ENCODE data around the gene ZNF384.
"Not testable (repeated sequence)": the region's sequence is repeated elsewhere in the genome, so short reads cannot be mapped to it uniquely, and the experiment has no call there.

Gene ZNF384

GRCh38 chr12:6688999-6689882 lies at the start of gene ZNF384:
Gene ZNF384 (minus strand): TSS chr12:6689375. CDS start chr12:6679520, 9,855 bp downstream.
- peak; percentile 93 for DNase-seq (ENCODE audit: low read depth)

DNA sequence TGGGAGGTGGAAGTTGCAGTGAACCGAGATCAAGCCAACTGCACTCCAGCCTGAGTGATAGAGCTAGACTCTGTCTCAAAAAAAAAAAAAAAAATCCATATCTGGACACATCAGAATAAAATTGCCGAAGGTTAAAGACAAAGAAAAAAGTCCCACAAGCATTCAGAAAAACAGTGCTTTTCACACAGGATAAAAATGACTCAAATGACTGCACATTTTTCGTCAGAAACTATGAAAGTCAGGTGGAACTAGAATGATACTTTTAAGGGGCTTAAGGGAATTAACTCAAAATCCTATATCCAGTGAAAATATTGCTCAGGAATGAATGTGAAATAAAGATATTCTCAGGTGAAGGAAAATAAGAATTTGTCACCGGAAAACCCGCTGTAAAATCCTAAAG lies 47.6 kb upstream of the ZNF384 start:
- DNase-seq (ENCODE audit: low read depth), result no peak

GRCh38 chr12:6735448-6736191 lies 46.4 kb upstream of the ZNF384 start:
- DNase-seq (ENCODE audit: low read depth), result peak; percentile 9

GRCh38 chr12:6734506-6735387 lies 45.6 kb upstream of the ZNF384 start:
- DNase-seq (ENCODE audit: low read depth), result no peak

GRCh38 chr12:6730169-6730568 lies 41.0 kb upstream of the ZNF384 start:
- DNase-seq (ENCODE audit: low read depth), result no peak

DNA sequence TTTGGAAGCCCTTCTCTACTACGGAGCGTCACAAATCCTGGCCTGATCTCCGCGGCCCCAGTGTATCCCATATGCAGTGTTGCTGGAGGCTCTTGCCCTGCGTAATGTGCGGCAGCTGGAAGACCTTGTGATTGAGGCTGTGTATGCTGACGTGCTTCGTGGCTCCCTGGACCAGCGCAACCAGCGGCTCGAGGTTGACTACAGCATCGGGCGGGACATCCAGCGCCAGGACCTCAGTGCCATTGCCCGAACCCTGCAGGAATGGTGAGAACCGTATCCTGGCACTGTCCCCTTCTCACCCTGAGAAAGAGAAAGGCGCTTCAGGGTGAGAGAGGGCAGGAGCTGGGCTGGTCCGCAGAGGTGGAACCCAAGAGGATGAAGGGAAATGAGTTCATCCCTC lies 40.0 kb upstream of the ZNF384 start:
- no peak for DNase-seq (ENCODE audit: low read depth)

DNA sequence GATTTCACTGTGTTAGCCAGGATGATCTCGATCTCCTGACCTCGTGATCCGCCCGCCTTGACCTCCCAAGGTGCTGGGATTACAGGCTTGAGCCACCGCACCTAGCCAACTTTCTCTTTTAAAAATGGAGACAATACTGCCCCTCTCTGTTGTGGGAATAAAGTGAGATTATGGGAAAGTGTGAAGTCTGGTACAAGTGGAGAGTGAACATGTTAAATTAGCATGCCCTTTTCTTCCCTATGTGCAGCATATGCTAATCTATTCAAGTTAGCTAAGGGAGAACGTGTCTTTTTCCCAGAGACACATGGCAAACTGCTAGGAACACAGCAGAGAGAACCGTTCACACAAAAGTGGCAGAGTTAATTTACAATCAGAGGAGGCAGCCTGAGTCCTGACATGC lies 36.2 kb upstream of the ZNF384 start:
- no peak for DNase-seq (ENCODE audit: low read depth)

GRCh38 chr12:6724409-6724797 lies 35.2 kb upstream of the ZNF384 start:
- no peak for DNase-seq (ENCODE audit: low read depth)

GRCh38 chr12:6723607-6724408 lies 34.6 kb upstream of the ZNF384 start, which contains the start of gene COPS7A:
Gene COPS7A (plus strand): TSS chr12:6724046. CDS start chr12:6724657, 611 bp downstream.
- DNase-seq (ENCODE audit: low read depth), result peak; percentile 80

- no peak for DNase-seq (ENCODE audit: low read depth)
These were observed 33.7 kb upstream of the ZNF384 start for GRCh38 chr12:6722863-6723262.

DNA sequence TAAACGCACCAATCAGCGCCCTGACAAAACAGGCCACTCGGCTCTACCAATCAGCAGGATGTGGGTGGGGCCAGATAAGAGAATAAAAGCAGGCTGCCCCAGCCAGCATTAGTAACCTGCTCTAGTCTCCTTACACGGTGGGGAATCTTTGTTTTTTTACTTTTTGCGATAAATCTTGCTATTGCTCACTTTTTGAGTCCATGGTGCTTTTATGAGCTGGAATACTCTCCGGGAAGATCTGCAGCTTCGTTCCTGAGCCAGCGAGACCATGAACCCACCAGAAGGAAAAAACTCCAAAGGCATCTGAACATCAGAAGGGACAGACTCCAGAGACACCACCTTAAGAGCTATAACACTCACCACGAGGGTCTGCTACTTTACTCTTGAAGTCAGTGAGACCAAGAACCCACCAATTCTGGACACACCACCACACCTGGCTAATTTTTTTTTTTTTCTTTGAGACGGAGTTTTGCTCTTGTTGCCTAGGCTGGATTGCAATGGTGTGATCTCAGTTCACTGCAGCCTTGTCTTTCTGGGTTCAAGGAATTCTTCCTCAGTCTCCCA lies 27.8 kb upstream of the ZNF384 start:
- no peak for DNase-seq (ENCODE audit: low read depth)

- DNase-seq (ENCODE audit: low read depth), result not testable (repeated sequence)
These were observed 27.1 kb upstream of the ZNF384 start for GRCh38 chr12:6716031-6716873.

DNA sequence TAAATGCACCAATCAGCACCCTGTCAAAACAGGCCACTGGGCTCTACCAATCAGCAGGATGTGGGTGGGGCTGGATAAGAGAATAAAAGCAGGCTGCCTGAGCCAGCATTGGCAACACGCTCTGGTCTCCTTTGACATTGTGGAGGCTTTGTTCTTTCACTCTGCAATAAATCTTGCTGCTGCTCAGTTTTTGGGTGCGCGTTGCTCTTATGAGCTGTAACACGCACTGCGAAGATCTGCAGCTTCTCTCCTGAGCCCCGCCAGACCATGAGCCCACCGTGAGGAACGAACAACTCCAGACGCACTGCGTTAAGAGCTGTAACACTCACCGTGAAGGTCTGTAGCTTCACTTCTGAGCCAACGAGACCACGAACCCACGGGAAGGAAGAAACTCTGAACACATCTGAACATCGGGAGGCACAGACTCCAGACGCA lies 19.8 kb upstream of the ZNF384 start:
- DNase-seq (ENCODE audit: low read depth), result no peak

DNA sequence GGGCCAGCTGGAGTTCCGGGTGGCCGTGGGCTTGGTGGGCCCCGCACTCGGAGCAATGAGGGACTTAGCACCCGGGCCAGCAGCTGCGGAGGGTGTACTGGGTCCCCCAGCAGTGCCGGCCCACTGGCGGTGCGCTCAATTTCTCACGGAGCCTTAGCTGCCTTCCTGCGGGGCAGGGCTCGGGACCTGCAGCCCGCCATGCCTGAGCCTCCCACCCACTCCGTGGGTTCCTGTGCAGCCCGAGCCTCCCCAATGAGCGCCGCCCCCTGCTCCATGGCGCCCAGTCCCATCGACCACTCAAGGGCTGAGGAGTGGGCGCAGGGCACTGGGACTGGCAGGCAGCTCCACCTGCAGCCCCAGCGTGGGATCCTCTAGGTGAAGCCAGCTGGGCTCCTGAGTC lies 19.2 kb upstream of the ZNF384 start:
- not testable (repeated sequence) for DNase-seq (ENCODE audit: low read depth)

- no peak for DNase-seq (ENCODE audit: low read depth)
These were observed 14.5 kb upstream of the ZNF384 start for GRCh38 chr12:6703631-6704030.

DNA sequence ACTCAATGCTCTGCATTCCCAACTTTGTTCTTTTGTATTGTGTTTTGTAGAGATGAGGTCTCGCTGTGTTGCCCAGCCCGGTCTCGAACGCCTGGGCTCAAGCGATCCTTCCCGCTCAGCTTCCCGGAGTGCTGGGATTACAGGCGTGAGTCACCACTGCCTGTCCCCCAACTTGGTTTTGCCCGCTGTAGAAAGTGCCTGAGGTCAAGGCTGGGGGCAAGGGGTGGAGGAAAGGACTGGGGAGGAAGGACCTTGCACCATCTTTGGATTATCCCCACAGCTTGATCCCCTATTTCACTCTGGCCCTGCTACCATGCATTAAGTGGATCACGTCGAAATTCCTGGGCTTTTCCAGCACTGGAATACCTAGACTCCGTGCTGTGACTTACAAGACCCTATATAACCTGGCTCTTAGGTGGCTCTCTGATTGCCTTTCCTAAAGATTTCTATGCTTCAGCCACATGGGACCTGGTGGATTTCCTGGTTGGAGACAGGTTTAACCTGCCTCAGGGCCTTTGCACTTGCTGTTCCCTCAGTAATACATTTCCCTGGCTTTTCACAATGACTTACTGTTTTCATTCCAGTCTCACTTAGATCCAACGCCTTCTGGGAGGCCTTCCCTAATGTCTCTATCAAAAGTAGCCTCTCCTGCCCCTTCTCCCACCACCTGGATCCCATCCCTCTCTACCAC lies 12.0 kb upstream of the ZNF384 start:
- no peak for DNase-seq (ENCODE audit: low read depth)

GRCh38 chr12:6700646-6701051 lies 11.5 kb upstream of the ZNF384 start, which contains the start of gene PIANP:
Gene PIANP (minus strand): TSS chr12:6700815. CDS start chr12:6698061, 2,754 bp downstream.
- DNase-seq (ENCODE audit: low read depth), result peak; percentile 32

- no peak for DNase-seq (ENCODE audit: low read depth)
These were observed 10.9 kb upstream of the ZNF384 start for GRCh38 chr12:6699989-6700645.

Data from stimulated activated CD4-positive, alpha-beta T cell treated with anti-CD3 and anti-CD28 coated beads, Interleukin-2, amount 100 ng/mL, for 4 hours (primary cell).